Neuron (in vitro differentiated cells): ENCODE measurements around the gene MTHFSD.

Experiments
- H2AFZ ChIP-seq: one replicate; pipeline ENCODE4 v1.6.1; 2013; ENCODE audit warnings: low read depth, mild to moderate bottlenecking, inconsistent platforms, low read length, moderate library complexity
- H3K27me3 ChIP-seq: one replicate; pipeline ENCODE4 v1.6.1; 2013; ENCODE audit warnings: low read length; ENCODE audit not compliant: insufficient read depth
- H3K36me3 ChIP-seq: one replicate; pipeline ENCODE4 v1.6.1; 2013; ENCODE audit warnings: low read length; ENCODE audit not compliant: insufficient read depth
- H3K4me1 ChIP-seq: one replicate; pipeline ENCODE4 v1.6.1; 2013; ENCODE audit warnings: low read length; ENCODE audit not compliant: insufficient read depth
- H3K4me3 ChIP-seq: 2 replicates; pipeline ENCODE4 v1.5.1; 2013; ENCODE audit warnings: mild to moderate bottlenecking, low read length, moderate library complexity
- H3K9me3 ChIP-seq: one replicate; pipeline ENCODE4 v1.6.1; 2013; ENCODE audit warnings: low read length

MTHFSD gene

DNA sequence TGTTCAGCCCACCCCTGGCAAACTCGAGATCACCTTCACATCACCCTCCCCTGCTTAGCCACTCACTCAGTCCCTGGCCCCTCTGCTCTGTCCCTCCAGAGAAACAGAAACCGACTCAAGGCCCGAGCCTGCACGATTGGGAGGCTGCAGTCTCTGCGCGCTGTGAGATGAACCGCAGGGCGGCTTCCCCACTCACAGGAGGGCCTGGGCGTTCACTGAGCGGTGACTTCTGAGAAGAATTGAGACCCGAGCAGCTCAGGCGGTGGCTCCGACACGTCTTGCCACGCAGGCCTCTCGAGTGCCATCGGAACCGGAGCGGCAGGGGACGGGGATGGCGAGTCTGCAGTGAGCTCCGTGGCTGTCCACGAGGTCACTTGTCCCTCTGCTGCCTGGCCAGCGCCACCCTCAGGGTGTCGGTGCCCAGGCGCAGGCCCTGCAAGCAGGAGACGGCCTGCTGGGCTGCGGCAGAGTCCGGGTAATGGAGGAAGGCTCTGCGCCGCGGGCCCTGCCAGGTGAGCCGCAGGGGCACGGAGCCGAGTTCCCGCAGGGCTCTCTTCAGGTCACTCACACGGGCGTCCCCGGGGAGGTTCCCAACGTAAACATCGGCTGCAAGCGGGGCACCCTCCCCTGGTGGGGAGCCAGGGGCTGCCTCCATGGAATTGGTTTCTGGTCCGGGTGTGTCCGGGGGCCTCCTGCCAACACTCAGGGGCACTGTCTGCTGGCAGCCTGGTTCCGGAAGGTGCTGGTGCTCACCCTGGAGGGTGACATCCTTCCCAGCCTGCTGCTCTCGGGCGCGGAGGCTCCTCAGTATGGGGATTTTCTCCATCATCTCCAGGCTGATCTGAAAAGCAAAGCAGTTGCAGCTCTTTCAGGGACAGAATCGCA is 23.2 kb downstream of the MTHFSD start:
- Histone ChIP-seq H3K27me3 (no peaks in the 10 kb centered on the region), H3K4me1 (no peaks in the 10 kb centered on the region), H3K36me3 (peaks cover 15% of the 10 kb centered on the region), H2AFZ (no peak overlapping the region), H3K4me3 (no peak overlapping the region), H3K9me3 (no peaks in the 10 kb centered on the region)

- Histone ChIP-seq H3K27me3 (no peaks in the 10 kb centered on the region), H3K9me3 (no peaks in the 10 kb centered on the region), H3K4me1 (no peaks in the 10 kb centered on the region), H3K4me3 (no peak overlapping the region), H3K36me3 (peaks cover 11% of the 10 kb centered on the region), H2AFZ (no peak overlapping the region)
Observed at GRCh38 chr16:86531191-86531545, 23.9 kb downstream of the MTHFSD start.

DNA sequence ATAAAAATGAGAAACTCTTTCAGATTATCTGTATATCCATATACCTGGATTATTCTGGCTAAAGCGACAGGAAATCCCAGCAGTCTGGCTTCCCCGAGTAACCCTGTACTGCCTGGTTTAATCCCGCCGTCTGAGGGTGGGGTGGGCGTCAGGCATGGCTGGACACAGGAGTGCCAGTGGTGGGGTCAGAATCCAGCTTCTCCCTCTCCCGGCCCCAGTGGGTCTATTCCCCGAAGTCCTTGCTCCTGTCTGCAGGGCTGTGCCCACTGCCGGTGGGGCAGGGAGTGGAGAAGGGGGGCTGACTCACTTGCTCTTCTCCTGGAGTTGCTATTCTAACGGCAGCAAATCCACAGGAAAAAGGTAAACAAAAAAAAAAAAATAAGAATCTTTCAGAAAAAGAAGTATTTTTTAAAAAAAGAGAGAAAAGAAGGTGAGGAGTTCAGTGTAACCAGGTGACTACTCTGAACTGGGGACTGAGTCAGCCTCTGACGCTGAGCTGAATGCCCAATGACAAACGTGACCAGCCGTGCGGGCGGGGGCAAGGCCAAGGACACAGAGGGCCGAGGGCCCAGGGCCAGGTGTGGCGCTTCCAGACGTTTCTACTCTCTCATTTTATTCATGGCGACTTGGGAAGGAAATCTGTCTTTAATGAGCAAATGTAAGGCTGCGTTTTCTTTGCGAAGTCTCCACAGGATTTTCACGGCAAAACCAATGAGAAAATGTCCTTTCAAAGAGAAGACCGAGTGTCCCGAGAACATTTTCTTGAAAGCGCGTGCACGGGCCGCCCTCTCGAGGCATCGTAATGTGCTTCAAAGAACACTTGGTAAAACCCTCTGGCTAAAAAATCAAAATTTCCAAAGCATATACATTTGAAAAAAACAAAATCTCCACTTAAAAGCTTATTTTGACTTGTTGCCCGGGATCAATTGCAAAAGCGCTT is 24.5 kb downstream of the MTHFSD start:
- Histone ChIP-seq H3K9me3 (no peaks in the 10 kb centered on the region), H3K27me3 (no peaks in the 10 kb centered on the region), H2AFZ (no peak overlapping the region), H3K4me1 (no peaks in the 10 kb centered on the region), H3K36me3 (peaks cover 11% of the 10 kb centered on the region), H3K4me3 (no peak overlapping the region)

DNA sequence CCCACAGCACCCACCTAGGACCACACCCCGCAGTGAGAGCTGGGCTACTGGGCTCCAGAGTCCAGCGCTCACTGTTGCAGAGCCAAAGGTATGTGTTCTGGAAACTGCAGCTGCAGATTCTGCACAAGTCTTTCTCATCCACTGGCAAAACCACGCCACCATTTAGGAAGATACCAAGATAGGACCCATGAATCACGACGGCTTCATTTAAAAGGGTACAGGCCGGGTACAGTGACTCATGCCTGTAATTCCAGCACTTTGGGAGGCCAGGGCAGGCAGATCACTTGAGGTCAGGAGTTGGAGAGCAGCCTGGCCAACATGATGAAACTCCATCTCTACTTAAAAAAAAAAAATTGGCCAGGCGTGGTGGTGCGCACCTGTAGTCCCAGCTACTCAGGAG is 25.9 kb downstream of the MTHFSD start:
- H3K9me3 ChIP-seq, result no peaks in the 10 kb centered on the region
- H3K4me3 ChIP-seq, result no peak overlapping the region
- H3K4me1 ChIP-seq, result no peaks in the 10 kb centered on the region
- H3K36me3 ChIP-seq, result peaks cover 11% of the 10 kb centered on the region
- no peak overlapping the region for H2AFZ ChIP-seq
- H3K27me3 ChIP-seq, result no peaks in the 10 kb centered on the region

DNA sequence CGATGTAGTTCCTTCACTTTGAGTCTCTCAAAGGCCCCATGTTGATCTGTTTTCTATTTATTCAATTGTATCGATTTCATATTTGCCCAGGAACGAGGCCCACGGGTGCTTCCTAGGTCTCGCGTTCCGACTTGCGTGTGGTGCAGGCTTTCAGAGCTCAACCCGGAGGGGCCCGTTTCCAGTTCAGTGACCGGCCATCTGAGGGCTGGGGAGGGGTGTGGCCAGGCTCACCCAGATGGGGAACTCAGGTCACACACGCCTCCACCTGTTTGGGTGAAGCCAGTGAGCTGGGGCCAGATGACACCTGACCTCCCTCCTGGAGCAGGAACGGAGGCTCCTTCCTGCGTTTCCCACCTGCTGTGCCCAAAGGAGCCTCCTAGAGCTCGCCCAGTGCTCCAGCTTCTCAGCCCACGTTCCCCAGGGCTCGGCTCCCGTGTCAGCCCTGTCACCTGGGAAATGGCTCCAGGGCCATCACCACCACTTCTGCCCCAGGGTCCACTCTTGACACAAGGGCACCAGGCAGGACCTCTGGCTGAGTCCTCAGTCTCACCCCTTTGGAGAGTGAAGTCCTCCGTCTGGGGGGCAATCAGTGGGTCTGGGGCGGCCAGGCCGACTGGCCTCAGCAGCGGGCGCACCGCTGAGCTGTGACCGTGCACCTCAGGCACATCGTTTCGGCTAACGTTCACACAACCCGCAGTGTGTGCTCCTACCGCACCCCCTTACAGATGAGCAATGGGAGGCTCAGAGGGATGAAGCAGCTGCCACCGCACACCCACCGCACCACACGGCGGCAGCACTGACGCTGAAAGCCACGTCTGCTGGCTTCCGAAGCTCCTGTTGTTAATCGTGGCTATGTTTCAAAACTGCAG is 26.7 kb downstream of the MTHFSD start:
- Histone ChIP-seq H3K36me3 (peaks cover 11% of the 10 kb centered on the region), H3K9me3 (no peaks in the 10 kb centered on the region), H3K4me3 (no peak overlapping the region), H2AFZ (no peak overlapping the region), H3K4me1 (no peaks in the 10 kb centered on the region), H3K27me3 (peaks cover 2% of the 10 kb centered on the region)

DNA sequence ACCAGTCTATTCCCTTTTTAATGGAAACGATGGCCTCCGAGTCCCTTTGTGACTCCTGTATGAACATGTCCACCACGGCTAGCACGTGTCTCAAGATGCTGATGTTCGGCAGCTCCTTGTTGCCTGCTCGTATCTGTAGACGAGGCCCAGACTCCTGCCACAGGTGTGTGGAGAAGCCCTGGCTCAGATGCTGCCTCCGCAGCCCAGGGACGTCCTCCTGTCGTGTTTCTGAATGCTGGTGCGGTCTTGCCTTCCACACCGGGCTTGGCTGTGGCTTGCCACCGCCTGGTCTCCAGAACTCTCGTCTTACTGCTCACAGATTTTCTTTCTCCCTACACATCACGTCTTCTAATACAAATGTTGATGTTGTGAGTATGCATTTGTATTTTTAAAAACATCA is 27.7 kb downstream of the MTHFSD start:
- no peak overlapping the region for H3K4me3 ChIP-seq
- no peak overlapping the region for H2AFZ ChIP-seq
- H3K36me3 ChIP-seq, result peaks cover 10% of the 10 kb centered on the region
- peaks cover 10% of the 10 kb centered on the region for H3K27me3 ChIP-seq
- no peaks in the 10 kb centered on the region for H3K4me1 ChIP-seq
- H3K9me3 ChIP-seq, result no peaks in the 10 kb centered on the region

DNA sequence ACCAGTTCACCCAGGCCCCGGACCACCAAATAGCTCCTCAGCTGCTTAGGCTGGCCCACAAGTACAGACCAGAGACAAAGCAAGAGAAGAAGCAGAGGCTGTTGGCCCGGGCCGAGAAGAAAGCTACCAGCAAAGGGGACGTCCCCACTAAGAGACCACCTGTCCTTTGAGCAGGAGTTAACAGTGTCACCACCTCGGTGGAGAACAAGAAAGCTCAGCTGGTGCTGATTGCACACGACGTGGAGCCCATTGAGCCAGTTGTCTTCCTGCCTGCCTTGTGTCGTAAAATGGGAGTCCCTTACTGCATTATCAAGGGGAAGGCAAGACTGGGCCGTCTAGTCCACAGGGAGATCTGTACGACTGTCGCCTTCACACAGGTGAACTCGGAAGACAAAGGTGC is 29.3 kb downstream of the MTHFSD start:
- no peaks in the 10 kb centered on the region for H3K4me1 ChIP-seq
- no peak overlapping the region for H3K4me3 ChIP-seq
- no peak overlapping the region for H2AFZ ChIP-seq
- H3K9me3 ChIP-seq, result no peaks in the 10 kb centered on the region
- no peaks in the 10 kb centered on the region for H3K36me3 ChIP-seq
- H3K27me3 ChIP-seq, result peaks cover 23% of the 10 kb centered on the region

- H3K9me3 ChIP-seq, result no peaks in the 10 kb centered on the region
- H3K4me3 ChIP-seq, result no peak overlapping the region
- H3K27me3 ChIP-seq, result peaks cover 33% of the 10 kb centered on the region
- no peaks in the 10 kb centered on the region for H3K36me3 ChIP-seq
- no peaks in the 10 kb centered on the region for H3K4me1 ChIP-seq
- no peak overlapping the region for H2AFZ ChIP-seq
Observed at GRCh38 chr16:86524029-86524428, 31.0 kb downstream of the MTHFSD start.

GRCh38 chr16:86523166-86523740 is 31.8 kb downstream of the MTHFSD start:
- Histone ChIP-seq H2AFZ (no peak overlapping the region), H3K27me3 (peaks cover 40% of the 10 kb centered on the region)

GRCh38 chr16:86522634-86523033 is 32.4 kb downstream of the MTHFSD start:
- H3K36me3 ChIP-seq, result no peaks in the 10 kb centered on the region
- H3K9me3 ChIP-seq, result no peaks in the 10 kb centered on the region
- no peak overlapping the region for H2AFZ ChIP-seq
- H3K27me3 ChIP-seq, result peaks cover 45% of the 10 kb centered on the region
- H3K4me1 ChIP-seq, result no peaks in the 10 kb centered on the region
- H3K4me3 ChIP-seq, result no peak overlapping the region

More at GRCh38 chr16:86523166-86523740, 31.8 kb downstream of the MTHFSD start:
- H3K4me1 ChIP-seq, result no peaks in the 10 kb centered on the region
- no peaks in the 10 kb centered on the region for H3K36me3 ChIP-seq
- H3K9me3 ChIP-seq, result no peaks in the 10 kb centered on the region
- H3K4me3 ChIP-seq, result no peak overlapping the region

- H3K27me3 ChIP-seq, result peaks cover 56% of the 10 kb centered on the region
- H3K9me3 ChIP-seq, result no peaks in the 10 kb centered on the region
- H3K4me1 ChIP-seq, result no peaks in the 10 kb centered on the region
- H3K36me3 ChIP-seq, result no peaks in the 10 kb centered on the region
- H2AFZ ChIP-seq, result no peak overlapping the region
- H3K4me3 ChIP-seq, result no peak overlapping the region
Observed at GRCh38 chr16:86521236-86522197, 33.5 kb downstream of the MTHFSD start.
